ENCODE results near the gene ARID2. TPM values are rescaled to one million over a fixed set of nuclear protein-coding genes. Genes with fewer than 3 reads are reported as not detected.

ARID2 gene
- total RNA-seq: 21.0 and 23.0 TPM in 2 replicates

GRCh38 chr12:45729233-45730083 is at the start of gene ARID2:
TSS of gene ARID2 (plus strand) at chr12:45729706. CDS start at chr12:45729837, 131 bp downstream.
- H2AFZ ChIP-seq (ENCODE audit: low read length): peak within 1 kb of the TSS; percentile 87
- H3K79me2 ChIP-seq (ENCODE audit: insufficient read depth, low read length): peaks cover 58% of the 10 kb centered on the region
- peak within 1 kb of the TSS; percentile 92 for H3K27ac ChIP-seq (ENCODE audit: low read depth, low read length)
- H3K36me3 ChIP-seq (ENCODE audit: insufficient read depth, low read length): no peaks in the 10 kb centered on the region
- H3K27me3 ChIP-seq (ENCODE audit: insufficient read depth, low read length): no peaks in the 10 kb centered on the region
- no peak for TF ChIP-seq CTCF (IDR thresholded peaks at IDR 0.05; ENCODE audit: extremely low read depth, low read depth, low read length)
- peaks cover 6% of the 10 kb centered on the region for H4K20me1 ChIP-seq (ENCODE audit: insufficient read depth, low read length)
- H3K4me3 ChIP-seq (ENCODE audit: insufficient read depth, low read length): peak within 1 kb of the TSS; percentile 92
- no peaks in the 10 kb centered on the region for H3K9me3 ChIP-seq (ENCODE audit: low read depth, low read length)
- H3K4me1 ChIP-seq (ENCODE audit: insufficient read depth, low read length): peaks cover 32% of the 10 kb centered on the region
- peak within 1 kb of the TSS; percentile 96 for H3K4me2 ChIP-seq (ENCODE audit: insufficient read depth, low read length)
- peak; percentile 89 for DNase-seq (ENCODE audit: insufficient read length, low spot score, missing footprints)

GRCh38 chr12:45680362-45680761 is 49.1 kb upstream of the ARID2 start:
- Histone ChIP-seq H3K9me3 (ENCODE audit: low read depth, low read length) (no peaks in the 10 kb centered on the region), H3K79me2 (ENCODE audit: insufficient read depth, low read length) (no peaks in the 10 kb centered on the region), H3K36me3 (ENCODE audit: insufficient read depth, low read length) (no peaks in the 10 kb centered on the region), H2AFZ (ENCODE audit: low read length) (no peak overlapping the region), H4K20me1 (ENCODE audit: insufficient read depth, low read length) (no peaks in the 10 kb centered on the region), H3K4me3 (ENCODE audit: insufficient read depth, low read length) (no peak overlapping the region), H3K4me1 (ENCODE audit: insufficient read depth, low read length) (no peaks in the 10 kb centered on the region), H3K27me3 (ENCODE audit: insufficient read depth, low read length) (peaks cover 11% of the 10 kb centered on the region), H3K27ac (ENCODE audit: low read depth, low read length) (no peak overlapping the region), H3K4me2 (ENCODE audit: insufficient read depth, low read length) (no peak overlapping the region)
- DNase-seq (ENCODE audit: insufficient read length, low spot score, missing footprints): no peak
- TF ChIP-seq CTCF (IDR thresholded peaks at IDR 0.05; ENCODE audit: extremely low read depth, low read depth, low read length): no peak

- Histone ChIP-seq H2AFZ (ENCODE audit: low read length) (no peak overlapping the region), H4K20me1 (ENCODE audit: insufficient read depth, low read length) (no peaks in the 10 kb centered on the region), H3K36me3 (ENCODE audit: insufficient read depth, low read length) (no peaks in the 10 kb centered on the region), H3K27me3 (ENCODE audit: insufficient read depth, low read length) (peaks cover 17% of the 10 kb centered on the region), H3K4me1 (ENCODE audit: insufficient read depth, low read length) (no peaks in the 10 kb centered on the region), H3K27ac (ENCODE audit: low read depth, low read length) (no peak overlapping the region), H3K79me2 (ENCODE audit: insufficient read depth, low read length) (no peaks in the 10 kb centered on the region), H3K9me3 (ENCODE audit: low read depth, low read length) (no peaks in the 10 kb centered on the region), H3K4me2 (ENCODE audit: insufficient read depth, low read length) (no peak overlapping the region), H3K4me3 (ENCODE audit: insufficient read depth, low read length) (no peak overlapping the region)
- TF ChIP-seq CTCF (IDR thresholded peaks at IDR 0.05; ENCODE audit: extremely low read depth, low read depth, low read length): no peak
- DNase-seq (ENCODE audit: insufficient read length, low spot score, missing footprints): no peak
These were observed 48.0 kb upstream of the ARID2 start for GRCh38 chr12:45681465-45681864.

GRCh38 chr12:45685680-45686079 is 43.8 kb upstream of the ARID2 start:
- Histone ChIP-seq H3K9me3 (ENCODE audit: low read depth, low read length) (no peaks in the 10 kb centered on the region), H2AFZ (ENCODE audit: low read length) (no peak overlapping the region), H3K79me2 (ENCODE audit: insufficient read depth, low read length) (no peaks in the 10 kb centered on the region), H3K27me3 (ENCODE audit: insufficient read depth, low read length) (peaks cover 23% of the 10 kb centered on the region), H3K4me1 (ENCODE audit: insufficient read depth, low read length) (no peaks in the 10 kb centered on the region), H4K20me1 (ENCODE audit: insufficient read depth, low read length) (no peaks in the 10 kb centered on the region), H3K4me2 (ENCODE audit: insufficient read depth, low read length) (no peak overlapping the region), H3K4me3 (ENCODE audit: insufficient read depth, low read length) (no peak overlapping the region), H3K36me3 (ENCODE audit: insufficient read depth, low read length) (no peaks in the 10 kb centered on the region), H3K27ac (ENCODE audit: low read depth, low read length) (no peak overlapping the region)
- TF ChIP-seq CTCF (IDR thresholded peaks at IDR 0.05; ENCODE audit: extremely low read depth, low read depth, low read length): no peak
- no peak for DNase-seq (ENCODE audit: insufficient read length, low spot score, missing footprints)
